ENCODE measurements around the gene ZNF701. TPM values are rescaled to one million over a fixed set of nuclear protein-coding genes. Genes with fewer than 3 reads are reported as not detected.
"Not testable (repeated sequence)": the region's sequence is repeated elsewhere in the genome, so short reads cannot be mapped to it uniquely, and the experiment has no call there.

The ZNF701 gene
- total RNA-seq, 2 donors from 2014 or later = 6.5 to 10.9 TPM

DNA sequence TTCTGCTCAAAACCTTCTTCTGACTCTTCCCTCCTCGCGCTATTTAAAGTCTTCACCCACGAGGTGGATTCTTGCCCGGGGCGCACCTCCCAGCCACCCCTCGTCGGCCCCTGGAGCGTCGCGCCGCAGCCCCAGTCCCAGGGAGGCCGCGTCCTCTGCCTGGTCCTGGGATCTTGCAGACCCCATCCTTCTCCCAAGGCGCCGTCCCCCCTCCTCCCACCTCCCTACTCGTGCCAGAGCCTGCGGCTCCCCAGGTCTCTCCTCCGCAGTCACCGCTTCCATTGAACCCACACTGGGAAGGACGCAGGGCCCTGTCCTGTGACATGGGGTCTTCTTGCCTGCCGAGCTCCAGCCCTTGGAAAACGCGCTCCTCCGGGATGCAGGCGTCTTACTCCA, 42.1 kb upstream of the ZNF701 start:
- Histone ChIP-seq H3K36me3 (replicated peaks in 1 of 2; ENCODE audit: insufficient read depth in 1 of 2, low read depth in 2 of 2) (no peaks in the 10 kb centered on the region), H3K4me1 (peaks cover 13% of the 10 kb centered on the region), H3K27me3 (no peaks in the 10 kb centered on the region), H3K27ac (peak overlapping the region in 3 of 4 donors; percentile 87 to 94 (median 93)), H3K4me3 (peak overlapping the region; percentile 70 to 87), H3K9me3 (peaks cover 0 to 6% (median 0%) of the 10 kb centered on the region in 3 donors)
- DNase-seq (peak in 2 of 4 donors; percentile 10 to 19), ATAC-seq (peak; percentile 13)
- 1% methylated on average over 21 to 25 of the region's 25 CpGs for WGBS, 2 donors
- no peak for TF ChIP-seq POLR2A (IDR thresholded peaks at IDR 0.05)
- TF ChIP-seq, protein P1, sequence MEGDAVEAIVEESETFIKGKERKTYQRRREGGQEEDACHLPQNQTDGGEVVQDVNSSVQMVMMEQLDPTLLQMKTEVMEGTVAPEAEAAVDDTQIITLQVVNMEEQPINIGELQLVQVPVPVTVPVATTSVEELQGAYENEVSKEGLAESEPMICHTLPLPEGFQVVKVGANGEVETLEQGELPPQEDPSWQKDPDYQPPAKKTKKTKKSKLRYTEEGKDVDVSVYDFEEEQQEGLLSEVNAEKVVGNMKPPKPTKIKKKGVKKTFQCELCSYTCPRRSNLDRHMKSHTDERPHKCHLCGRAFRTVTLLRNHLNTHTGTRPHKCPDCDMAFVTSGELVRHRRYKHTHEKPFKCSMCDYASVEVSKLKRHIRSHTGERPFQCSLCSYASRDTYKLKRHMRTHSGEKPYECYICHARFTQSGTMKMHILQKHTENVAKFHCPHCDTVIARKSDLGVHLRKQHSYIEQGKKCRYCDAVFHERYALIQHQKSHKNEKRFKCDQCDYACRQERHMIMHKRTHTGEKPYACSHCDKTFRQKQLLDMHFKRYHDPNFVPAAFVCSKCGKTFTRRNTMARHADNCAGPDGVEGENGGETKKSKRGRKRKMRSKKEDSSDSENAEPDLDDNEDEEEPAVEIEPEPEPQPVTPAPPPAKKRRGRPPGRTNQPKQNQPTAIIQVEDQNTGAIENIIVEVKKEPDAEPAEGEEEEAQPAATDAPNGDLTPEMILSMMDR (IDR thresholded peaks at IDR 0.05) = no peak
- intact Hi-C loops (cut with DNase I) = no loop called here

DNA sequence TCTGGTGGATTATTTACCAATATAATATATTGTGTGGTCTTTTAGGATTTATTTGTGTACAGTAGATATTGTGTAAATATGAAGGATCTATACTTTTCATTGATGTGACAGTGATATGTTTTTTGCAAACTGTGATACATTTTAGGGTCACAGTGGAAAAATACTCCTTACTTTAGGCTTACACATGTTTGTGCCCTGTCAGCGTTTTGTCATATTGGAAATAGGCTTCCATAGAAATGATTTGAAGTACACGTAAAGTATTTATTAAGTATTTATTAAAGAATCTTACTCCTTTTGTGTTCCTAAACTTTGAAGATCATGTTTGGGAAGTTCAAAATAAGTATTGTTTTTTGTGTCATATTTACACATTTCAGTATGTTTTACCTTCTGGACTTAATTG, 37.6 kb upstream of the ZNF701 start:
- ATAC-seq (no peak), DNase-seq (no peak)
- TF ChIP-seq, protein P1 (IDR thresholded peaks at IDR 0.05) = no peak
- TF ChIP-seq POLR2A (IDR thresholded peaks at IDR 0.05) = no peak
- Histone ChIP-seq H3K4me1 (peaks cover 16% of the 10 kb centered on the region), H3K36me3 (replicated peaks in 1 of 2; ENCODE audit: insufficient read depth in 1 of 2, low read depth in 2 of 2) (peaks cover 0 to 2% of the 10 kb centered on the region in 2 donors), H3K27ac (no peak overlapping the region), H3K4me3 (no peak overlapping the region), H3K27me3 (no peaks in the 10 kb centered on the region), H3K9me3 (no peaks in the 10 kb centered on the region)
- intact Hi-C loops (cut with DNase I) = no loop called here
- 95 to 97% methylated on average over 2 of the region's 2 CpGs for WGBS, 2 donors

DNA sequence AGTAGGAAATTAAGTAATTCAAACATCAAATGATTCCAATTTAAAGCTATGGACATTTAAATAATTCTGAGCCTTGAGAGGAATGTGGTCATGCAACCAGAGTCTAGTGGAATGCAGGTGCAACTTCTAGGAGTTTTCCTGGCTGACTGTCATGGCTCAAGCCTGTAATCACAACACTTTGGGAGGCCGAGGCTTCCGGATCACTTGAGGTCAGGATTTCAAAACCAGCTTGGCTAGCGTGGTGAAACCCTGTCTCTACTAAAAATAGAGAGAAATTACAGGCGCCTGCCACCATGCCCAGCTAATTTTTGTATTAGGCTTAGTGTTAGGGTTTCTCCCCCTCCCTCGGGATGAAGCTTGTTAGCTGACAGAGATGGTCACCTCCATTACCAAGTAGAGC, 36.2 kb upstream of the ZNF701 start:
- Histone ChIP-seq H3K4me3 (no peak overlapping the region), H3K4me1 (peaks cover 6% of the 10 kb centered on the region), H3K36me3 (replicated peaks in 1 of 2; ENCODE audit: insufficient read depth in 1 of 2, low read depth in 2 of 2) (peaks cover 0 to 2% of the 10 kb centered on the region in 2 donors), H3K9me3 (no peaks in the 10 kb centered on the region), H3K27ac (peak overlapping the region in 2 of 4 donors; percentile 37 to 52), H3K27me3 (no peaks in the 10 kb centered on the region)
- WGBS, 2 donors = 68 to 82% methylated on average over 4 to 5 of the region's 5 CpGs
- peak; percentile 31 for ATAC-seq
- intact Hi-C loops (cut with DNase I) = no loop called here
- peak in 2 of 4 donors; percentile 24 to 38 for DNase-seq
- no peak for TF ChIP-seq POLR2A (IDR thresholded peaks at IDR 0.05)
- TF ChIP-seq, protein P1 (IDR thresholded peaks at IDR 0.05) = no peak

DNA sequence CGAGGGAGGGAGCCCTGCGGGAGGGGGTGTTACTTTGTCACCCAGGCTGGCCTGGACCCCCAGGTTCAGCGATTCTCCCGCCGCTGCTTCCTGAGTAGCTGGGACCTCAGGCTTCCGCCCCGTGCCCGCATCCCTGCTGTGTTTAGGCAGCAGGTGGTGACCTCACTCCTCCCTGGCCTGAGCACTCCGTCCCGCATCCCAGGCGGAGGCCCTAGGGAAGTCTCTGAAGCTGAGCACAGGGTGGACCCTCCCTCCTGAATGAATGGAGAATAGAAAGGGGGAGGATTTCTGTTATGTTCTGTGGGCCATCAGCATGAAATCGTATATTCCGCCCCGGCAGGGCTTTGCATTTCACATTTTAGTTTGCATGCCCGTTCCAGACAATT, 34.7 kb upstream of the ZNF701 start:
- H3K4me3 ChIP-seq; ATAC-seq; DNase-seq; H3K4me1 ChIP-seq; intact Hi-C loops (cut with DNase I); H3K9me3 ChIP-seq; H3K36me3 ChIP-seq (replicated peaks in 1 of 2; ENCODE audit: insufficient read depth in 1 of 2, low read depth in 2 of 2); H3K27me3 ChIP-seq: not testable (repeated sequence)
- H3K27ac ChIP-seq = peak overlapping the region in 2 of 4 donors; percentile 50 to 68
- WGBS, 2 donors = 34 to 49% methylated on average over 13 to 15 of the region's 15 CpGs

DNA sequence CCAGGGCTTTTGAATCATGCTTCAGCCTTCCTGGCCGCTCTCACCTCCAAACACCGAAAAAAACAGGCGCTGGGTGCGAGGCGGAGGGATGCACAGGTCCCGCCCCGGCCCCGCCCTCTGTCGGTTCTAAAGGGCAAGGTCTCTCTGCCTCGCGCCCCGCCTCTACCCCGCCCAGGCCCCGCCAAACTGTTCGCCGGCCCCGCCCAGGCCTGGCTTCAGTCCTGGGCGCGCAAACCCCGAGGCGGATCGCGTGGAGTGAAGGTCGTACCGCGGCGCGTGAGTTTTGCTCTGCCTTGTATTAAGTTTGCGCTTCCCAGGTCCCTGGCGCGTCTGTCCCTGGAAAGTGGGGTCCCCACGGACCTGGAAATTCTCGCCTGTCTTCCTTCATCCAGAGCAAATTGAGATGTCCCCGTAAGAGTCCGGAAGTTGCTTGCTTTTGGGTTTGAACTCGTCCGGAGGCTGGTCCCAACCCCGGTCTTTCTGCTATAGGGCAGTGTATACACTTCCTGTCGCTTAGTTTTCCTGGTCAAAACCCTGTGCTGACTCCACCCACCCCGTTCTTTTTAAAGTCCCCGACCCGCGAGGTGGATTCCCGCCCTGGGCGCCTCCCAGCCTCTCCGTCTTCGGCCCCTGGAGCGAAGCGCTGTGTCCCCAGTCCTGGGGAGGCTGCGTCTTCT, 34.2 kb upstream of the ZNF701 start:
- peak in 2 of 3 donors; percentile 20 to 21 for TF ChIP-seq POLR2A (IDR thresholded peaks at IDR 0.05)
- TF ChIP-seq, protein P1 (IDR thresholded peaks at IDR 0.05) = no peak
- intact Hi-C loops (cut with DNase I) = no loop called here
- Histone ChIP-seq H3K4me3 (no peak overlapping the region), H3K4me1 (peaks cover 3% of the 10 kb centered on the region), H3K9me3 (no peaks in the 10 kb centered on the region), H3K27me3 (no peaks in the 10 kb centered on the region), H3K27ac (peak overlapping the region in 2 of 4 donors; percentile 50 to 68), H3K36me3 (replicated peaks in 1 of 2; ENCODE audit: insufficient read depth in 1 of 2, low read depth in 2 of 2) (peaks cover 0 to 2% of the 10 kb centered on the region in 2 donors)
- DNase-seq (peak; percentile 61 to 77 (median 66)), ATAC-seq (peak; percentile 84)
- WGBS, 2 donors = 21 to 39% methylated on average over 30 to 46 of the region's 50 CpGs
